K562 (cell line): ENCODE measurements around the gene GNAT2. TPM values are rescaled to one million over a fixed set of nuclear protein-coding genes. Genes with fewer than 3 reads are reported as not detected.

Experiments
- BDP1 ChIP-seq: IDR thresholded peaks from 3 replicates; pipeline ENCODE4 v1.6.1; 2011; ENCODE audit not compliant: insufficient read length, insufficient read depth
- CTBP1 ChIP-seq: fragments of 450-650 bp; IDR thresholded peaks from 2 replicates; pipeline ENCODE4 v1.6.1; 2016; ENCODE audit warnings: borderline replicate concordance
- FOXJ3 ChIP-seq: sonication (generic); formaldehyde crosslinking; IDR thresholded peaks from 2 replicates; pipeline ENCODE4 v1.4.0; 2020; ENCODE audit warnings: mild to moderate bottlenecking, missing genetic modification reagents
- GABPB1 ChIP-seq: sonication (generic); formaldehyde crosslinking; IDR thresholded peaks from 2 replicates; pipeline ENCODE4 v1.8.0; 2022; ENCODE audit warnings: mild to moderate bottlenecking, missing genetic modification reagents
- GTF2F1 ChIP-seq: IDR thresholded peaks from 2 replicates; pipeline ENCODE4 v1.6.1; 2011; ENCODE audit warnings: low read depth, low read length, improper control_type of control experiment
- HDAC3 ChIP-seq: fragments of 450-650 bp; IDR thresholded peaks from 2 replicates; pipeline ENCODE4 v1.6.1; 2018; ENCODE audit warnings: borderline replicate concordance, mild to moderate bottlenecking, moderate library complexity; ENCODE audit not compliant: partially characterized antibody
- JUND ChIP-seq, 2 experiments: IDR thresholded peaks; 2 replicates in 1 of 2; 3 replicates in 1 of 2; pipeline ENCODE4 v1.6.1; 2011; ENCODE audit warnings: borderline replicate concordance in 2 of 2, low read depth in 2 of 2, low read length in 2 of 2, improper control_type of control experiment in 1 of 2, missing biosample characterization in 1 of 2, missing genetic modification characterization in 1 of 2, missing genetic modification reagents in 1 of 2
- POLR2AphosphoS2 ChIP-seq: IDR thresholded peaks from 2 replicates; pipeline ENCODE4 v1.6.1; 2012; ENCODE audit warnings: low read length, improper control_type of control experiment
- PRMT5 ChIP-seq: sonication (generic); formaldehyde crosslinking; IDR thresholded peaks from 2 replicates; pipeline ENCODE4 v1.5.0; 2020; ENCODE audit warnings: missing genetic modification reagents
- RCOR1 ChIP-seq, 2 experiments: IDR thresholded peaks; 2 replicates each; pipeline ENCODE4 v1.6.1; 2012; ENCODE audit warnings: low read depth in 2 of 2, low read length in 2 of 2, borderline replicate concordance in 1 of 2, improper control_type of control experiment in 1 of 2
- SOX6 ChIP-seq: fragments of 450-650 bp; IDR thresholded peaks from 2 replicates; pipeline ENCODE4 v1.6.1; 2014; ENCODE audit warnings: mild to moderate bottlenecking
- SRSF3 ChIP-seq: fragments of 200-400 bp; formaldehyde crosslinking; IDR thresholded peaks from 2 replicates; pipeline ENCODE4 v1.6.1; 2016; ENCODE audit warnings: mild to moderate bottlenecking, low read length, moderate library complexity; ENCODE audit not compliant: insufficient read depth
- SUPT5H ChIP-seq: fragments of 450-650 bp; IDR thresholded peaks from 2 replicates; pipeline ENCODE4 v1.6.1; 2016
- ZNF121 ChIP-seq: sonication (generic); formaldehyde crosslinking; conservative IDR thresholded peaks from 2 replicates; pipeline ENCODE4 v1.8.0; 2022; ENCODE audit warnings: missing genetic modification reagents
- ZNF224 ChIP-seq: sonication (generic); formaldehyde crosslinking; IDR thresholded peaks from 2 replicates; pipeline ENCODE4 v1.8.0; 2022; ENCODE audit warnings: mild to moderate bottlenecking, missing genetic modification reagents
- ZNF444 ChIP-seq: fragments of 250-450 bp; sonication (Bioruptor Pico); IDR thresholded peaks from 2 replicates; pipeline ENCODE4 v1.4.0; 2020; ENCODE audit warnings: mild to moderate bottlenecking, moderate library complexity
- ZNF551 ChIP-seq: fragments of 250-450 bp; sonication (Bioruptor Pico); IDR thresholded peaks from 2 replicates; pipeline ENCODE4 v1.5.0; 2021; ENCODE audit warnings: mild to moderate bottlenecking, moderate library complexity
- ZNF609 ChIP-seq: sonication (generic); formaldehyde crosslinking; IDR thresholded peaks from 2 replicates; pipeline ENCODE4 v1.8.1; 2023; ENCODE audit warnings: missing genetic modification reagents, mild to moderate bottlenecking, borderline replicate concordance
- ZNF778 ChIP-seq: fragments of 450-650 bp; formaldehyde crosslinking; IDR thresholded peaks from 2 replicates; pipeline ENCODE4 v1.4.0; 2020; ENCODE audit warnings: mild to moderate bottlenecking, moderate library complexity
- polyA plus RNA-seq, 8 experiments: library from polyadenylated mRNA; depleted of rRNA in 4 of 8; stranded (reverse) in 5 of 8; unstranded in 3 of 8; fragments of >200 nt; fragmentation: Nextera tagmentation in 2 of 8; fragmentation: Illumina TruSeq in 1 of 8; extraction: Ambion mirVana in 2 of 8; extraction: Trizol in 1 of 8; gene quantifications; 2 replicates each; pipeline versions ENCODE4 v1.2.1 to v1.2.3, GENCODE V29; 2011 to 2014; ENCODE audit warnings: inconsistent platforms in 1 of 8, missing spikeins in 1 of 8
- total RNA-seq, 7 experiments: library from RNA; depleted of rRNA in 6 of 7; stranded (reverse); fragments of >200 nt in 6 of 7; fragmentation: Illumina TruSeq in 2 of 7; extraction: Trizol in 2 of 7; gene quantifications; 2 replicates each; pipeline versions ENCODE4 v1.2.1 to v1.2.3, GENCODE V29; 2011 to 2021; ENCODE audit warnings: low replicate concordance in 1 of 7
- TF ChIP-seq, protein P1 (sequence below): sonication (generic); formaldehyde crosslinking; IDR thresholded peaks from 2 replicates; pipeline ENCODE4 v1.4.0; 2020; ENCODE audit warnings: mild to moderate bottlenecking, missing genetic modification reagents
- TF ChIP-seq, protein P2 (sequence below): fragments of 200-800 bp; sonication (Bioruptor generic); IDR thresholded peaks from 2 replicates; pipeline ENCODE4 v1.6.1; 2017; ENCODE audit warnings: missing genetic modification characterization, missing compliant biosample characterization

The GNAT2 gene
- total and polyA plus RNA-seq, 9 of the 15 experiments (the other 6 are each of a cell fraction or from before 2014, with no cell fraction given): 0.06 to 0.52 (median 0.24) TPM; not detected in 1

DNA sequence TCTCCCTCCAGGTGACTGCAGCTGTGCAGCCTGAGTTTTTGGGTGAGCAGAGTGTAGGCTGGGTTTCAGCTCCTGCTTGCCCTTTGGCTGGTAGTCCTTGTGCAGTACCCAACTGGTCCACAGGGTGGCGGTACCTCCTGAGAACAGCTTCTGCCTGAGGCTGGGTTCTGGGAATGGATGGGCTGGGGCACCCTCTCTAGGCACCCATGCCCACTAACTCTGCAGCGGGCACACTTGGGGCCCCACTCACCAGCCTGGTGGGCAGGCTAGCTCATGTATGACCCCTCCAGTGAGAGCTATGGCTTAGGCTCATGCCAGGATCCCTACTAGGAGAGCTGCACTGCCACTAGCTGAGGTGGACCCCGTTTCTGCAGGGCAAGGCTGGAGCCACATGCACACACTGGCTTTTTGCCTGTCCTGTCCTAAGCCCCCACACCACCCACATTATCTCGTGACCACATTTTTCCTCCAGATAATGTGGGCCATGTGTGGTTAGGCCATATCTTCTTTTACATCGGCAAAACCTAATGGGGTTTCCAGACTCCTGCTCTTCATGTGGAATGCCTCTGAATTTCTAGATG lies 21.0 kb upstream of the GNAT2 start (continued):
- TF ChIP-seq, protein P1, sequence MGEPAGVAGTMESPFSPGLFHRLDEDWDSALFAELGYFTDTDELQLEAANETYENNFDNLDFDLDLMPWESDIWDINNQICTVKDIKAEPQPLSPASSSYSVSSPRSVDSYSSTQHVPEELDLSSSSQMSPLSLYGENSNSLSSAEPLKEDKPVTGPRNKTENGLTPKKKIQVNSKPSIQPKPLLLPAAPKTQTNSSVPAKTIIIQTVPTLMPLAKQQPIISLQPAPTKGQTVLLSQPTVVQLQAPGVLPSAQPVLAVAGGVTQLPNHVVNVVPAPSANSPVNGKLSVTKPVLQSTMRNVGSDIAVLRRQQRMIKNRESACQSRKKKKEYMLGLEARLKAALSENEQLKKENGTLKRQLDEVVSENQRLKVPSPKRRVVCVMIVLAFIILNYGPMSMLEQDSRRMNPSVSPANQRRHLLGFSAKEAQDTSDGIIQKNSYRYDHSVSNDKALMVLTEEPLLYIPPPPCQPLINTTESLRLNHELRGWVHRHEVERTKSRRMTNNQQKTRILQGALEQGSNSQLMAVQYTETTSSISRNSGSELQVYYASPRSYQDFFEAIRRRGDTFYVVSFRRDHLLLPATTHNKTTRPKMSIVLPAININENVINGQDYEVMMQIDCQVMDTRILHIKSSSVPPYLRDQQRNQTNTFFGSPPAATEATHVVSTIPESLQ (CRISPR knock-in tag): no peak
- TF ChIP-seq RCOR1 (IDR thresholded peaks at IDR 0.05; ENCODE audit: borderline replicate concordance in 1 of 2, low read depth in 2 of 2, low read length in 2 of 2) (peak in 1 of 2 experiments; percentile 46; a peak in 1 of 4 replicates), ZNF444 (CRISPR knock-in tag) (no peak), SUPT5H (no peak), PRMT5 (CRISPR knock-in tag) (no peak), GABPB1 (CRISPR knock-in tag) (0 out of 2 replicates have a peak, but pooled peaks have one; percentile 47), HDAC3 (no peak), ZNF551 (no peak), ZNF609 (CRISPR knock-in tag) (no peak), JUND (IDR thresholded peaks at IDR 0.05; ENCODE audit: borderline replicate concordance, low read depth, low read length) (no peak), JUND (tag; IDR thresholded peaks at IDR 0.05; ENCODE audit: borderline replicate concordance, low read depth, low read length) (peak; percentile 47; the same call in 1 of the 3 replicates), POLR2AphosphoS2 (no peak), BDP1 (no peak), SOX6 (no peak), ZNF121 (CRISPR knock-in tag) (no peak), SRSF3 (no peak), ZNF224 (CRISPR knock-in tag) (no peak), ZNF778 (no peak), GTF2F1 (no peak), CTBP1 (peak; percentile 48; the same call in 1 of the 2 replicates), FOXJ3 (CRISPR knock-in tag) (no peak)
- TF ChIP-seq, protein P2, sequence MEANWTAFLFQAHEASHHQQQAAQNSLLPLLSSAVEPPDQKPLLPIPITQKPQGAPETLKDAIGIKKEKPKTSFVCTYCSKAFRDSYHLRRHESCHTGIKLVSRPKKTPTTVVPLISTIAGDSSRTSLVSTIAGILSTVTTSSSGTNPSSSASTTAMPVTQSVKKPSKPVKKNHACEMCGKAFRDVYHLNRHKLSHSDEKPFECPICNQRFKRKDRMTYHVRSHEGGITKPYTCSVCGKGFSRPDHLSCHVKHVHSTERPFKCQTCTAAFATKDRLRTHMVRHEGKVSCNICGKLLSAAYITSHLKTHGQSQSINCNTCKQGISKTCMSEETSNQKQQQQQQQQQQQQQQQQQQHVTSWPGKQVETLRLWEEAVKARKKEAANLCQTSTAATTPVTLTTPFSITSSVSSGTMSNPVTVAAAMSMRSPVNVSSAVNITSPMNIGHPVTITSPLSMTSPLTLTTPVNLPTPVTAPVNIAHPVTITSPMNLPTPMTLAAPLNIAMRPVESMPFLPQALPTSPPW (CRISPR knock-in tag): peak; percentile 69
